ENCODE measurements around the gene TBX21.

TBX21 gene

DNA sequence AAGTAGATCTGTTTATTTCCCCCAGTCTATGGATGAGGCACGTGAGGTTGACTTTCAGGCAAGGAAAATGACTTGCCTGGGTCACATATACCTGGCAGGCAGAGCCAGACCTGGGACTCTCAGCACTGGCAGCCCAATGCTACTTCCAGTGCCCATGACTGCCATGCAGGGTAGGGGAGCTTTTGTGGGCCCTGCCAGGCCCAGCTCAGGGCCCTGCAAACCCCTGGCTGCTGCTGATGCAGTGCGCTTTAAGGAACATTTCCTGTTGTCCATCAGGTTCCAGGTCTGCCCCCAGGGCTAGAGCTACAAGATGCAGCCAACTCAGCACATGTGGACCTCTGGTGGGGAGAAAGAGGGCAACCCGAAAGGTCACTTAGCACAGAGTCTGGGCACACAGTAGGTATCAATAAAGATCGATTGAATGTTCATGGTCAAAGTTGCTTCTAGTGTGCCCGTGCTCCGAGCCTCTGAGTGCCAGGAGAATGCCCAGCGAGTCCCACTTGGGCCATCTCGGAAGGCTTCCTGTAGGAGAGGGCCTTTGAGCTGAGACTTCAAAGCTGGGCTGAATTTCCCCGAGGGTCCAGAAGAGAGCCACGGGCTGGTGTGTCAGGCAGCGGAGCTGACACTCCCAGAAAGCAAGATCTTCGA is 513 bp upstream of the TBX21 start:
- Histone ChIP-seq H3K9me3 (ENCODE audit: control insufficient read depth, insufficient read depth, low read depth, low read length) (no peaks in the 10 kb centered on the region), H3K27ac (ENCODE audit: extremely low read depth, low read depth, low read length) (no peak overlapping the region), H3K4me3 (ENCODE audit: low read depth, low read length) (no peak overlapping the region), H3K36me3 (ENCODE audit: control insufficient read depth in 2 of 2, insufficient read depth in 1 of 2, low read length in 2 of 2) (no peaks in the 10 kb centered on the region), H3K4me1 (ENCODE audit: control insufficient read depth, insufficient read depth, low read length) (no peaks in the 10 kb centered on the region; the same call in 1 of the 2 replicates)
- ChIA-PET CTCF (interaction anchor here (0.5 to 1.8 kb wide), 20 partner anchors 8 to 1123 kb away, joined by 3 to 9 read pairs (median 4); no protein-coding TSS in a partner anchor), POLR2A (interaction anchor here (0.6 to 1.3 kb wide), 5 partner anchors 8 to 83 kb away, joined by 3 to 9 read pairs (median 3); partner anchors contain the start of gene KPNB1)
- TF ChIP-seq KLF8 (tag by site-specific recombination; IDR thresholded peaks at IDR 0.05): no peak
- peak; percentile 38; the same call in 1 of the 2 replicates for TF ChIP-seq ZNF335 (tag by site-specific recombination; conservative IDR thresholded peaks at IDR 0.05)
- no peak for TF ChIP-seq ZNF747 (tag by site-specific recombination; IDR thresholded peaks at IDR 0.05)

- H3K4me1 ChIP-seq (ENCODE audit: control insufficient read depth, insufficient read depth, low read length): no peaks in the 10 kb centered on the region; the same call in 1 of the 2 replicates
- H3K27ac ChIP-seq (ENCODE audit: extremely low read depth, low read depth, low read length): no peak overlapping the region
- ChIA-PET CTCF (interaction anchor here (0.6 to 1.8 kb wide), 11 partner anchors 8 to 284 kb away, joined by 3 to 9 read pairs (median 4); no protein-coding TSS in a partner anchor), POLR2A (interaction anchor here (0.5 to 1.3 kb wide), 4 partner anchors 9 to 117 kb away, joined by 3 to 9 read pairs (median 4); partner anchors contain the start of gene KPNB1)
- no peaks in the 10 kb centered on the region for H3K36me3 ChIP-seq (ENCODE audit: control insufficient read depth in 2 of 2, insufficient read depth in 1 of 2, low read length in 2 of 2)
- no peaks in the 10 kb centered on the region for H3K9me3 ChIP-seq (ENCODE audit: control insufficient read depth, insufficient read depth, low read depth, low read length)
- no peak for TF ChIP-seq ZSCAN5A (tag by site-specific recombination; IDR thresholded peaks at IDR 0.05)
- no peak for TF ChIP-seq ZIC2 (tag by site-specific recombination; IDR thresholded peaks at IDR 0.05)
- TF ChIP-seq ZNF302 (tag by site-specific recombination; IDR thresholded peaks at IDR 0.05; ENCODE audit: low read depth): no peak
- no peak for TF ChIP-seq ZNF362 (tag by site-specific recombination; IDR thresholded peaks at IDR 0.05)
- TF ChIP-seq SCRT2 (tag by site-specific recombination; IDR thresholded peaks at IDR 0.05): peak; percentile 54
- H3K4me3 ChIP-seq (ENCODE audit: low read depth, low read length): no peak overlapping the region; the same call in none of the 2 replicates
These were observed 806 bp downstream of the TBX21 start for GRCh38 chr17:47733674-47734410.

DNA sequence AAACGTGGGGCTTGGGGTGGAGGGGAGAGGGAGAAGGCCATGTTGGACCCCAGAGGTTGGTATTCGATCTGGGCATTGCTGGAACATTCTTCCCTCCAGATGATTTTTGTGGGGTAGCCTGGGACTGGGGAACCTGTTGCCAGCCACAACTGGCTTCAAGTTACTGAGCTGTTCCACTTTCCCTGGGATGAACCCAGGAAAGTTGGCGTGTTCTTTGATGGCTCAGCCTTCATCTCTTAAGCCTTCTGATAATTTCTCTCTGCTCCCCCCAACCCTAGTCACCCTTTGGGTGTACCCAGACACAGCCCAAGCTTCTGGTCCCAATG is 2.1 kb downstream of the TBX21 start:
- Histone ChIP-seq H3K4me1 (ENCODE audit: control insufficient read depth, insufficient read depth, low read length) (no peaks in the 10 kb centered on the region; the same call in 1 of the 2 replicates), H3K4me3 (ENCODE audit: low read depth, low read length) (no peak overlapping the region), H3K27ac (ENCODE audit: extremely low read depth, low read depth, low read length) (no peak overlapping the region), H3K9me3 (ENCODE audit: control insufficient read depth, insufficient read depth, low read depth, low read length) (no peaks in the 10 kb centered on the region), H3K36me3 (ENCODE audit: control insufficient read depth in 2 of 2, insufficient read depth in 1 of 2, low read length in 2 of 2) (no peaks in the 10 kb centered on the region)
- no peak for TF ChIP-seq ZNF324 (tag by site-specific recombination; IDR thresholded peaks at IDR 0.05)
- 0 out of 2 replicates have a peak, but pooled peaks have one; percentile 18 for TF ChIP-seq PRDM1 (tag by site-specific recombination; IDR thresholded peaks at IDR 0.05)
- TF ChIP-seq SCRT1 (tag by site-specific recombination; IDR thresholded peaks at IDR 0.05; ENCODE audit: borderline replicate concordance): peak; percentile 54; the same call in 1 of the 2 replicates
- TF ChIP-seq, protein P1, sequence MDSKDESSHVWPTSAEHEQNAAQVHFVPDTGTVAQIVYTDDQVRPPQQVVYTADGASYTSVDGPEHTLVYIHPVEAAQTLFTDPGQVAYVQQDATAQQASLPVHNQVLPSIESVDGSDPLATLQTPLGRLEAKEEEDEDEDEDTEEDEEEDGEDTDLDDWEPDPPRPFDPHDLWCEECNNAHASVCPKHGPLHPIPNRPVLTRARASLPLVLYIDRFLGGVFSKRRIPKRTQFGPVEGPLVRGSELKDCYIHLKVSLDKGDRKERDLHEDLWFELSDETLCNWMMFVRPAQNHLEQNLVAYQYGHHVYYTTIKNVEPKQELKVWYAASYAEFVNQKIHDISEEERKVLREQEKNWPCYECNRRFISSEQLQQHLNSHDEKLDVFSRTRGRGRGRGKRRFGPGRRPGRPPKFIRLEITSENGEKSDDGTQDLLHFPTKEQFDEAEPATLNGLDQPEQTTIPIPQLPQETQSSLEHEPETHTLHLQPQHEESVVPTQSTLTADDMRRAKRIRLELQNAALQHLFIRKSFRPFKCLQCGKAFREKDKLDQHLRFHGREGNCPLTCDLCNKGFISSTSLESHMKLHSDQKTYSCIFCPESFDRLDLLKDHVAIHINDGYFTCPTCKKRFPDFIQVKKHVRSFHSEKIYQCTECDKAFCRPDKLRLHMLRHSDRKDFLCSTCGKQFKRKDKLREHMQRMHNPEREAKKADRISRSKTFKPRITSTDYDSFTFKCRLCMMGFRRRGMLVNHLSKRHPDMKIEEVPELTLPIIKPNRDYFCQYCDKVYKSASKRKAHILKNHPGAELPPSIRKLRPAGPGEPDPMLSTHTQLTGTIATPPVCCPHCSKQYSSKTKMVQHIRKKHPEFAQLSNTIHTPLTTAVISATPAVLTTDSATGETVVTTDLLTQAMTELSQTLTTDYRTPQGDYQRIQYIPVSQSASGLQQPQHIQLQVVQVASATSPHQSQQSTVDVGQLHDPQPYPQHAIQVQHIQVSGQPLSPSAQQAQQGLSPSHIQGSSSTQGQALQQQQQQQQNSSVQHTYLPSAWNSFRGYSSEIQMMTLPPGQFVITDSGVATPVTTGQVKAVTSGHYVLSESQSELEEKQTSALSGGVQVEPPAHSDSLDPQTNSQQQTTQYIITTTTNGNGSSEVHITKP (tag by site-specific recombination; IDR thresholded peaks at IDR 0.05): peak; percentile 79; the same call in 1 of the 2 replicates
- peak; percentile 77 for TF ChIP-seq SCRT2 (tag by site-specific recombination; IDR thresholded peaks at IDR 0.05)
- CTCF ChIA-PET: interaction anchor here (0.6 to 1.2 kb wide), 5 partner anchors 11 to 234 kb away, joined by 3 to 4 read pairs (median 4); no protein-coding TSS in a partner anchor
- POLR2A ChIA-PET: no interaction called here

All from HEK293 (cell line).